K562 (cell line): ENCODE measurements around the gene SPINT2. TPM values are rescaled to one million over a fixed set of nuclear protein-coding genes. Genes with fewer than 3 reads are reported as not detected.

Experiments used
- C11orf30 ChIP-seq: fragments of 450-650 bp; IDR thresholded peaks from 2 replicates; pipeline ENCODE4 v1.6.1; 2016; ENCODE audit warnings: low read depth, mild to moderate bottlenecking
- CBX3 ChIP-seq, 2 experiments: IDR thresholded peaks; 1 replicate in 1 of 2; 2 replicates in 1 of 2; pipeline ENCODE4 v1.6.1; 2012; ENCODE audit warnings: inconsistent platforms in 2 of 2, low read length in 2 of 2, borderline replicate concordance in 1 of 2, control low read depth in 1 of 2
- CCNT2 ChIP-seq: IDR thresholded peaks from 2 replicates; pipeline ENCODE4 v1.6.1; 2011; ENCODE audit warnings: borderline replicate concordance, low read depth, mild to moderate bottlenecking, moderate library complexity, mixed read lengths, low read length; ENCODE audit not compliant: insufficient read length; ENCODE audit errors: extremely low read depth
- CREB3L1 ChIP-seq: fragments of 450-650 bp; IDR thresholded peaks from 2 replicates; pipeline ENCODE4 v1.6.1; 2014; ENCODE audit warnings: low read depth, mild to moderate bottlenecking, moderate library complexity, borderline replicate concordance
- CREBBP ChIP-seq: IDR thresholded peaks from one replicate; pipeline ENCODE4 v1.6.1; 2012; ENCODE audit warnings: low read depth, mild to moderate bottlenecking, control low read depth, inconsistent platforms, low read length
- HEY1 ChIP-seq: fragments of 250-450 bp; sonication (Bioruptor Pico); IDR thresholded peaks from 2 replicates; pipeline ENCODE4 v1.5.0; 2020; ENCODE audit warnings: mild to moderate bottlenecking, moderate library complexity, borderline replicate concordance
- HOMEZ ChIP-seq: fragments of 250-450 bp; sonication (Bioruptor Pico); IDR thresholded peaks from 2 replicates; pipeline ENCODE4 v1.4.0; 2020; ENCODE audit warnings: mild to moderate bottlenecking, moderate library complexity
- HOXB6 ChIP-seq: fragments of 250-450 bp; sonication (Bioruptor Pico); IDR thresholded peaks from 2 replicates; pipeline ENCODE4 v1.5.1; 2022; ENCODE audit warnings: mild to moderate bottlenecking, borderline replicate concordance
- ILK ChIP-seq: fragments of 450-650 bp; IDR thresholded peaks from 2 replicates; pipeline ENCODE4 v1.6.1; 2016; ENCODE audit warnings: missing genetic modification characterization, low read depth, mild to moderate bottlenecking, missing compliant biosample characterization, moderate library complexity, borderline replicate concordance
- KLF1 ChIP-seq: fragments of 450-650 bp; IDR thresholded peaks from 2 replicates; pipeline ENCODE4 v1.6.1; 2016; ENCODE audit warnings: missing genetic modification characterization, missing compliant biosample characterization
- MAFG ChIP-seq: fragments of 450-650 bp; conservative IDR thresholded peaks from 2 replicates; pipeline ENCODE4 v1.6.1; 2016; ENCODE audit warnings: missing genetic modification characterization, missing compliant biosample characterization
- NCOA1 ChIP-seq: fragments of 450-650 bp; IDR thresholded peaks from 2 replicates; pipeline ENCODE4 v1.6.1; 2016; ENCODE audit warnings: low read depth
- NFE2L1 ChIP-seq: fragments of 450-650 bp; IDR thresholded peaks from 2 replicates; pipeline ENCODE4 v1.6.1; 2016; ENCODE audit warnings: missing genetic modification characterization, low read depth, mild to moderate bottlenecking, missing compliant biosample characterization, moderate library complexity, borderline replicate concordance
- POLR2A ChIP-seq: fragments of 450-650 bp; conservative IDR thresholded peaks from 2 replicates; pipeline ENCODE4 v1.6.1; 2016
- RBM22 ChIP-seq: fragments of 200-400 bp; formaldehyde crosslinking; IDR thresholded peaks from 2 replicates; pipeline ENCODE4 v1.6.1; 2018; ENCODE audit warnings: low read length, low read depth; ENCODE audit not compliant: poor library complexity, severe bottlenecking
- SIN3A ChIP-seq, 2 experiments: fragments of 150-350 bp in 1 of 2; IDR thresholded peaks; 2 replicates each; pipeline ENCODE4 v1.6.1; 2011 to 2016; ENCODE audit warnings: borderline replicate concordance in 2 of 2, low read depth in 2 of 2, low read length in 2 of 2, mild to moderate bottlenecking in 2 of 2, moderate library complexity in 2 of 2; ENCODE audit not compliant: control insufficient read depth in 1 of 2
- VEZF1 ChIP-seq: fragments of 200-800 bp; sonication (Bioruptor generic); IDR thresholded peaks from 2 replicates; pipeline ENCODE4 v1.6.1; 2017; ENCODE audit warnings: missing genetic modification characterization, missing compliant biosample characterization
- ZBTB2 ChIP-seq: fragments of 450-650 bp; IDR thresholded peaks from 2 replicates; pipeline ENCODE4 v1.6.1; 2016; ENCODE audit warnings: antibody characterized with exemption
- ZNF124 ChIP-seq: sonication (generic); formaldehyde crosslinking; IDR thresholded peaks from 2 replicates; pipeline ENCODE4 v1.8.1; 2022; ENCODE audit warnings: missing genetic modification reagents
- ZNF232 ChIP-seq: sonication (generic); formaldehyde crosslinking; IDR thresholded peaks from 2 replicates; pipeline ENCODE4 v1.8.0; 2022; ENCODE audit warnings: mild to moderate bottlenecking, missing genetic modification reagents
- ZNF384 ChIP-seq: IDR thresholded peaks from 2 replicates; pipeline ENCODE4 v1.6.1; 2012; ENCODE audit warnings: low read depth, low read length, improper control_type of control experiment
- ZNF77 ChIP-seq: fragments of 250-450 bp; sonication (Bioruptor Pico); IDR thresholded peaks from 2 replicates; pipeline ENCODE4 v1.5.0; 2020
- polyA plus RNA-seq, 8 experiments: library from polyadenylated mRNA; depleted of rRNA in 4 of 8; stranded (reverse) in 5 of 8; unstranded in 3 of 8; fragments of >200 nt; fragmentation: Nextera tagmentation in 2 of 8; fragmentation: Illumina TruSeq in 1 of 8; extraction: Ambion mirVana in 2 of 8; extraction: Trizol in 1 of 8; gene quantifications; 2 replicates each; pipeline versions ENCODE4 v1.2.1 to v1.2.3, GENCODE V29; 2011 to 2014; ENCODE audit warnings: inconsistent platforms in 1 of 8, missing spikeins in 1 of 8
- total RNA-seq, 7 experiments: library from RNA; depleted of rRNA in 6 of 7; stranded (reverse); fragments of >200 nt in 6 of 7; fragmentation: Illumina TruSeq in 2 of 7; extraction: Trizol in 2 of 7; gene quantifications; 2 replicates each; pipeline versions ENCODE4 v1.2.1 to v1.2.3, GENCODE V29; 2011 to 2021; ENCODE audit warnings: low replicate concordance in 1 of 7

The SPINT2 gene
- total and polyA plus RNA-seq, 9 of the 15 experiments (the other 6 are each of a cell fraction or from before 2014, with no cell fraction given) = 0.65 to 4.5 (median 3.4) TPM

GRCh38 chr19:38270587-38271167 lies 6.3 kb downstream of the SPINT2 start (continued):
- TF ChIP-seq CREB3L1 (no peak), POLR2A (no peak), RBM22 (no peak), CCNT2 (no peak), ZNF77 (no peak), HOMEZ (no peak), VEZF1 (CRISPR knock-in tag) (no peak; the same call in 1 of the 2 replicates), CREBBP (no peak), C11orf30 (no peak), NCOA1 (no peak), ZNF124 (no peak), ZNF384 (no peak), KLF1 (tag) (no peak), ILK (no peak), HOXB6 (CRISPR knock-in tag) (no peak), NFE2L1 (tag) (no peak), ZNF232 (no peak), MAFG (tag) (no peak), HEY1 (CRISPR knock-in tag) (no peak), CBX3 (IDR thresholded peaks at IDR 0.05; ENCODE audit: borderline replicate concordance in 1 of 2, low read length in 2 of 2) (no peak; a peak in 1 of 3 replicates), SIN3A (IDR thresholded peaks at IDR 0.05; ENCODE audit: borderline replicate concordance in 2 of 2, control insufficient read depth in 1 of 2, low read depth in 2 of 2, low read length in 2 of 2) (no peak), ZBTB2 (no peak)
